Measurements from ENCODE around the gene SLC27A4. TPM values are rescaled to one million over a fixed set of nuclear protein-coding genes. Genes with fewer than 3 reads are reported as not detected.

Gene SLC27A4
- total RNA-seq, 1 experiment from 2014 or later, result 17.0 TPM

DNA sequence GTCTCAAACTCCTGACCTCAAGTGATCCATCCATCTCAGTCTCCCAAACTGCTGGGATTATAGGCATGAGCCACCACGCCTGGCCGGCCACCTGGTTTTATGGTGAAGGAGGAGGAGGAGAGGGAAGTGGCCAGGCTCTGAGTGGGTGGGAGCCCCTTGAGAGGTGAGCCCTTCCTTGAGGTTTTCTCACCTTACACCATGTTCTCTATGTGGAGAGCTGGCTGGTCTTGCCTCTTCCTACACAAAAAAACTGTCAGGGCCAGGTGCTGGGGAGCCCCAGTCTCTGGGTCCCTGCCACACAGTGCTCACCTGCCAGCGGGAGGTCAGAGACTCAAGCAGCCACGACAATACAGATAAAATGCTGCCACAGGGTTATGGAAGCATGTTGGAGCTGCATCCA, 46.2 kb upstream of the SLC27A4 start:
- Histone ChIP-seq H2BK120ac (ENCODE audit: low read depth, low read length, poor library complexity, severe bottlenecking) (no peak overlapping the region), H3K9ac (ENCODE audit: extremely low read depth, insufficient read length, low read length) (no peak overlapping the region), H3K27me3 (ENCODE audit: insufficient read depth, low read length) (no peaks in the 10 kb centered on the region), H3K4ac (ENCODE audit: low read depth, low read length) (no peak overlapping the region), H3K56ac (ENCODE audit: insufficient read length, low read depth, low read length) (no peak overlapping the region), H2BK5ac (ENCODE audit: insufficient read length, low read length) (no peak overlapping the region), H4K5ac (ENCODE audit: insufficient read length, low read depth, low read length) (no peak overlapping the region), H3K4me2 (ENCODE audit: insufficient read depth, insufficient read length, low read length) (no peak overlapping the region), H3K79me2 (ENCODE audit: insufficient read depth, low read length) (no peaks in the 10 kb centered on the region), H2BK12ac (ENCODE audit: insufficient read length, low read depth, low read length) (no peak overlapping the region), H3K79me1 (ENCODE audit: insufficient read depth, low read depth, low read length, poor library complexity, severe bottlenecking) (no peaks in the 10 kb centered on the region), H4K91ac (ENCODE audit: insufficient read length, low read depth, low read length) (no peak overlapping the region), H3K18ac (ENCODE audit: insufficient read length, low read depth, low read length) (no peak overlapping the region), H2BK15ac (ENCODE audit: low read depth, low read length) (no peak overlapping the region), H3T11ph (ENCODE audit: low read length) (no peak overlapping the region), H4K20me1 (ENCODE audit: control insufficient read depth, insufficient read depth, insufficient read length) (no peaks in the 10 kb centered on the region), H3K9me3 (ENCODE audit: control insufficient read depth, low read depth, low read length) (no peaks in the 10 kb centered on the region), H3K4me1 (ENCODE audit: insufficient read depth, low read length) (no peaks in the 10 kb centered on the region), H4K8ac (replicated peaks; ENCODE audit: insufficient read length, low read depth, low read length) (no peak overlapping the region), H2AK5ac (ENCODE audit: insufficient read length, low read length) (no peak overlapping the region), H3K23me2 (ENCODE audit: insufficient read length, low read depth, low read length, poor library complexity, severe bottlenecking) (no peaks in the 10 kb centered on the region), H3K14ac (ENCODE audit: insufficient read depth, low read length) (no peak overlapping the region), H2AFZ (ENCODE audit: low read length) (no peak overlapping the region), H3K27ac (ENCODE audit: insufficient read length, low read depth, low read length) (no peak overlapping the region), H2BK20ac (ENCODE audit: low read depth, low read length, poor library complexity, severe bottlenecking) (no peak overlapping the region), H3K23ac (ENCODE audit: insufficient read length, low read depth, low read length) (no peak overlapping the region)
- DNase-seq, result no peak
- Mint-ChIP-seq H3K27ac (peak overlapping the region in 1 of 3 experiments; percentile 36; a peak in 1 of 7 replicates), H3K36me3 (ENCODE audit: insufficient read depth in 1 of 3, low read depth in 3 of 3) (peaks cover under 1% of the 10 kb centered on the region in 3 experiments; a peak in 2 of 7 replicates), H3K9me3 (no peaks in the 10 kb centered on the region), H3K27me3 (ENCODE audit: low read depth) (peaks cover 4% of the 10 kb centered on the region; the same call in 1 of the 2 replicates), H3K4me3 (no peak overlapping the region), H3K4me1 (peaks cover 2 to 4% of the 10 kb centered on the region in 2 experiments)
- no CpG with 5 or more reads among the region's 4 CpGs for whole genome bisulfite sequencing (ENCODE audit: extremely low coverage, insufficient read length, low lambda C conversion rate)
- TF ChIP-seq CTCF (conservative IDR thresholded peaks at IDR 0.05), result no peak

All from H9 (cell line).